HG02588 (cell line): ENCODE results near the gene RAP2B.
A peak's percentile ranks its signal among the peaks of the same experiment; 100 is the strongest.

Experiments used
- ATAC-seq: cut with Tn5 transposase; IDR thresholded peaks from one replicate; pipeline ENCODE4 v1.9.1; 2021; ENCODE audit warnings: mild to moderate bottlenecking, moderate library complexity; ENCODE audit not compliant: unreplicated experiment

The RAP2B gene

DNA sequence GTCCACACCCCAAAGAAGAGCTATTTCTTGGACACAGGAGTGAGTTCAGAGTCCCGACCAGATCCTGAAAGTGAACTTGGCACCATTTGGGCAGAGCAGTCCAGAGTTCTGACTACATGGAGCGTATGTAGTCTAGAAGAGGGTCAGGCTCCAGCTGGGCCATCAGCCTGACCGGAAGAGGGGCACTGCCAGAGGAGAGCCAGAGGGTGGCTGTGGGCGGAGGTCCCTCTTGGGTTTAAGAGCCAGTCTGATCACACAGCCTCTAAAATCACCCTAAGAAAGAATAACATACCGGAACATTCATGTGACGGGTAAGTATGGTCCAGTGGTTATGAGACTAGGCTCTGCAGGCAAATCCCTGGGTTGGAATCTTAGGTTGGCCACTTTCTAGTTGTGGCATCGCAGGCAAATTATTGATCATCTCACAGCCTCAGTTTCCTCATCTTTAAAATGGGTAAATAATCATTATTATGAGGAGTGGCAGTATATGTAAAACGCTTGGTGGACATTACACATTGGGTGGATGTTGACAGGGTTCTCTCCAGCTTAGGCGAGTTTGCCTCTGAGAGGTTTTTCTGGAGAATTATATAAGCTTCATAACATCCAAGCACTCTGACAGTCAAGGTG is 2.1 kb upstream of the RAP2B start:
- ATAC-seq = no peak

DNA sequence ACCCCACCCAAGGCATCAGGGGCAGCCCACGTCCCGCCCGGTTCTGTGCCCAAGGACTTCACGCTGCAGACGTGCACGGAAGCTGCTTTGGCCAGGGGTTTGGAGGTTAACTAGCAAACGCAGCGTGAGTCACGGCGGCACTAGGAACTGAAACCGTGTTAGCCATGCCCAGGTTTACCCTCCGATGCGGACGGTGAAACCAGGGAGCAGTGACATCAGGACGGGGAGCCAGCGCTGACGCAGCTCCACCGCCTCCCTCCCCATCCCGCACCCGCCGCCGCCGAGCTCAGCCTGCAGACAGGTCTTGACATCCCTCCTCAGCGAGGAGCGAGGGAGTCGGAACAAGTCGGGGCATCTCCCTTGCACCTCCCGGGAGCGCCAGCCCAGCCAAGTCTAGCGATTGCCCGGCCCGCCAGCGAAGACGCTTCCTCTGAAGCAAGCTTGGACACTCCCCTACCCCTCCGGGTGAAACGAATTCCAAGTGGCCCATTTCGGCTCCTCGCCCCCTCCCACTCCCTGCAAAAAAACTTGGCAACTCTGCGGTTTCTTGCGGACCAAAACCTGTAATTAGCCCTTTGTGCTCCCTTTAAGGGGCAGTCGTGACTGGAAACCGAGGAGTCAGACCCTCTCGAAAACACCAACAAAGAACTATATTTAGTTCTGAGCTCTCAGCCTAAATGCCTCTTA is 1.4 kb upstream of the RAP2B start:
- ATAC-seq = peak; percentile 33

DNA sequence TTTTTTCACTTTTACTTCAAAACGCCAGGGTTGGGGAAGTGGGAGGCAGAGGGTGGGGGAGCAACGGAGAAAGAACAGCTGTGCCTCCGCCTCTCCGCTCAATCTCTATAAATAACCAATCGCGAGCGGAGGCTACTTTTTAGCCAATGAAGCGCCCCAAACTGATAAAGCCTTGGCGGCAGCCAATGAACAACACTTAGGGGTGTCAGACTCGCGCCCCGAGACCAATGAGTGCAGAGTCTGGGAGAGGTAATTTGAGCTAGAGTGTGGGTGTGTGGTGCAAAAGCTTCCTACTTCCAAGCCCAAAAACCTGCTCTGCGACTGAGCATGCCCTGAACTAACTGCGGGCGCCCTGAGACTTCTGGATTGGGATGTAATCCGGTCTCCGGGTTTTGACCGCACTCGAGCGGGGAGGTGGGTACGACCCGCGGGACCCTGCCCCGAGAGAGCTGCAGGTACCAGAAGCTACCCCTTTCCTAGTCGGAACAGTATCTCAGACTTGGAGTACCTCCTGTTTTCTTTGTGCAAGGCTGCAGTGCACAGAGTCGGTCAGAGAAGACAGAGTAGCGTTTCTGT is 800 bp upstream of the RAP2B start:
- peak; percentile 78 for ATAC-seq

DNA sequence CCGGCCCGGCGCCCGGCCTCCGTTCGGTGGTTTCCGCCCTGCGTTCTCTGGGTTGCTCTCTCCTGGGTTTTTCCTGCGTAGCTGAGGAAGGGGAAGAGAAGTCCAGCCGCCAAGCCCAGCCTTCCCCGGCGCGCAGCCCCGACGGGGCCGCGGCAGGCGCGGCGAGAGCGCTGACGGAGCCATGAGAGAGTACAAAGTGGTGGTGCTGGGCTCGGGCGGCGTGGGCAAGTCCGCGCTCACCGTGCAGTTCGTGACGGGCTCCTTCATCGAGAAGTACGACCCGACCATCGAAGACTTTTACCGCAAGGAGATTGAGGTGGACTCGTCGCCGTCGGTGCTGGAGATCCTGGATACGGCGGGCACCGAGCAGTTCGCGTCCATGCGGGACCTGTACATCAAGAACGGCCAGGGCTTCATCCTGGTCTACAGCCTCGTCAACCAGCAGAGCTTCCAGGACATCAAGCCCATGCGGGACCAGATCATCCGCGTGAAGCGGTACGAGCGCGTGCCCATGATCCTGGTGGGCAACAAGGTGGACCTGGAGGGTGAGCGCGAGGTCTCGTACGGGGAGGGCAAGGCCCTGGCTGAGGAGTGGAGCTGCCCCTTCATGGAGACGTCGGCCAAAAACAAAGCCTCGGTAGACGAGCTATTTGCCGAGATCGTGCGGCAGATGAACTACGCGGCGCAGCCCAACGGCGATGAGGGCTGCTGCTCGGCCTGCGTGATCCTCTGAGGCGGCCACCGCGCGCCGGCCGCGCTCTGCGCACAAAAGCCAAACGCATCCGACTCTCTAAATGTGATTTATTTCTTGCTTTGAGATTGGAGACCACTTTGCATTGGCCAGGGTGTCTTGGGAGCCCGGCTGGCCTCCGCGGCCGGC is 727 bp downstream of the RAP2B start:
- peak; percentile 8 for ATAC-seq

DNA sequence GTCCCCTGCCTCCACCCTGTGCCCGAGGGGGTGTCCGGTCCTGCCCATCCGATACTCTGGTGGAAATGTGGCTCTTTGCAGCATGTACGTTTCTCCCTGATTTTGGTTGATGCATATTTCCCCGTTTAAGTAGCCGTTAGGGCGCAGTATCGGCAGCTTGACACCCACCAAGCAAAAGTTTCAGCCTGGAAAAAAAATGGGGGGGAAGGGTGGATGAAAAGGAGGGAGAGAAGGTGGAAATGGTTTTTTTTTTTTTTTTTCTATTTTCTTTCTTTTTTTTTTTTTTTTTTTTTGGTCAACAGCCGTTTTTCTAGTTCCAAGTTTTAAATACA is 1.3 kb downstream of the RAP2B start:
- ATAC-seq = no peak

DNA sequence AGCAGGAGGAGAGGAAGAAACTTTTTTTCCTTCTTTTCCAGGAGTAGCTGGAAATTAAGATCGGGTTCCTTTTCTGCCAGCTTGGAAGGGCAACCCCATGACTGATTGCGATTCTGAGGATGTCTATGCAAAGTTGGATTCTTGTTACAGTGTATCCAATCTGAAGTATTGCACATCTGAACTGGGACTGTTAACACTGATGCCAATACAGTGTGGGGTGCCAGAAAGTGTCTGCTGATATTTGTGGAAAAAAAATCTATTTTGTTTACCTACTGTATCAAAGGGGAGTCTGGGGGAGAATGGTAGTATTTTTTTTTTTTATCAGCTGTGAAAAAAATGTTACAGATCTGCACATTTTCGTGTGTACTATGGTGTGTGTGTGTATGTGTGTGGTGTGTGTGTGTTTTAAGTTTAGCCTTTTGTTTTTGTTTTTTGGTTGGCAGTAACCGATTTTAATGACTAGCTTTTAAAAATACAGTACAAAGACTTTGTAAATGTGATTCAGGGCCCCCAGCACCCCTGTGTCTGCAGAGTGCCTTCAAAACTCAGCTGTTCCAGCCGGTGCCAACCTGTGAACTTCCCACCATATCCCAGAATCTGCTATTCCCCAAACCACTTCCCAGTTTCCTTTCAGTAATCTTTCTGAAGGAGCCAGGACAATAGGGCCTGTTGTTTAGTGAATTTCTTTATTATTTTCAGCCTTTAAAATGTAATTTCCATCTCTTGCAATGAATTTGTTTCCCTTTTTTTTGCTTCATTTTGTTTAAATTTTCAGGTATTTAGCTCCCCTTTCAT is 1.9 kb downstream of the RAP2B start:
- no peak for ATAC-seq

DNA sequence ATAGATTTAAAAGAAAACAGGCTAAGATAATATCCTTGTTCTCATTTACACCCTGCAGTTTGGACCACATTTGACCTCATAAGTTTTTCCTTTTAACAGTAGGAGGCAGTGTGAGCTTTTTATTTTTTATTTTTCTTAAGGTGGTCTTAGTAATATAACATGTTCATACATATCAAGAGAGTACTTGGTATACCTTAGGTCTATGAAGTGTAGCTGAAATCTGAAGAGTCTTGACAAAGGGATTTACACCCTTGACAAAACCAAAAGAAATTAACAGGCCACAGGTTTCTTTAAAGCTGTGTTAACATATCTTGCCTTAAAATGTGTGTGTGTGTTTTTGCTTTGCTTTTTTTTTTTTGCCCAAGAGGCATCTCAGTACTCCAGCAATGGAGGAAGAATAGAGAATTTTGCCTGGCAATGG is 3.2 kb downstream of the RAP2B start:
- ATAC-seq = no peak

DNA sequence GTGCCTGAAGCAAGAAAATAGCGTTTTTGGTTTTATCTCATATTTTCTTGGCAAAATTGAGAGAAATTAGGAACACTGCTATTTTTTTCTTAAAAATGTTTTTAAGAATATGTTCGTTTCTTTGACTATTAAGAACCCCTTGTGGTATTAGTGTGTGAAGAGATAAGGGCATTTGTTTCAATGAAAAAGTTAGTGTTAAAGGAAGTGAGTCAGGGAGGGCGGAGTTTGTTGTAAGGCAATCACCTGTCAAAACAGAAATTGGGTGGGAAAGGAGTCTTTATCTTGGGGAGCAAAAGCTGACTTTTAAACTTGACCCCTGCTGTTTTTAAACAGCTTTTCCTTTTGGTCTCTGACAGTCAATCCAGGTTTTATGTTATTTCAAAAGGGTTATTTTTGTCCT is 4.2 kb downstream of the RAP2B start:
- ATAC-seq = no peak

DNA sequence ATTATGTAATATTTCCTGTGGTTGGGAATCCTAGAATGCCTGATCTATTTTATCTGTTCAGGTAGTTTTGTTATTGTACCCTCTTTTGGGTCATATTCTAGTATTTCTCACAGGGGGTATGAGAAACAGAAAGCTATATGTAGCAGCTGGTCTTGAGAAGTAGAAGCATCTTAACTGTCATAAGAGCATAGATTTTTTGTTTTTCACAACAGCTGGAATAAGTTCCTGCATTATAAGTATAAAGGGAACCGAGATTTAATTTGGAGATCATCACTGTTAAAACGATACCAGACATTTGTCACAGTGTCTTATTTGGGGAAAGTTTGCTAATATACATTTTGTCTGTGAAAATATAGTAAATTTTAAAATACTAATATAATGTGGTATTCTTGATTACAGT is 4.8 kb downstream of the RAP2B start:
- no peak for ATAC-seq

DNA sequence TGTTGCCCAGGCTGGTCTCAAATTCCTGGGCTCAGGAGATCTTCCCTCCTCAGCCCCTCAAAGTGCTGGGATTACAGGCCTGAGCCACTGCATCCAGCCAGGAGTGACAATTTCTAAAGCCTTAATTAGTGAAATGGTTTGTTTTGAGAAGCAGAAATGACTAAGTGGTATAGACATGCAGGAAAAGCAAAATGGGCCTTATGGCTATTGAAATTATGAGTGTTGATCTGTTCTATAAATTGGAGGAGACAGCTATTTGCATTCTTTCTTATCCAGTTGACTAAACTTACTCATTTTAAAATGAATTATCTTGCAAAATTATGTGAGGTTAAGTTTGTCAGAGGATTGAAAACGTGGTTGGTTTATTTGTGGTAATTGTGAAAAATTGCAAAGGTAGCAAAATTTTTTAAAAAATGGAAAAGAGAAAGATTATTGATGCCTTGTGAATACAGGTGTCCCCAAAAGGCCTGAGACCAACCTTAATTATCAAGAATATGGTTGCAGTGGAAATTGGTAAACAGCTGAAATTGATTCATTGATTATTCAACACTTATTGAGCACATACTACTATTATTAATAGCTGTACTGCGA is 7.9 kb downstream of the RAP2B start:
- no peak for ATAC-seq

DNA sequence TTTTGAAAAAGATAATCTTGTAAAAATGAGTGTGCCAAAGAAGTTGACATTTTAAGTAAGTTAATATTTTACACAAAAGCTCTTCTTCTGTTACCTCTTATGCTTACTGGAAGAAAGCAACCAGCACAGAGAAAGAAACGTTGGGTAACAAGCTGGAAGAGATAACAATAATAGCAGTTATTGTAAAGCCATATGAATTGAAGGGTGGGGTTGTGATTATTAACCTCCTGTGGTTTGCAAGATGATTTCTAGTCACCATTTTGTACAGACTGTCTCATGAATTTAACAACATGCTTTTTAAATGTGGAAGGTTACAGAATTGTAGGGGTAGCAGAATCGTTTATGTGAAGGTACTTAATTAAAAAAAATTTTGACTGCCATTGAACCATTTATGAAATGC is 9.2 kb downstream of the RAP2B start:
- no peak for ATAC-seq

DNA sequence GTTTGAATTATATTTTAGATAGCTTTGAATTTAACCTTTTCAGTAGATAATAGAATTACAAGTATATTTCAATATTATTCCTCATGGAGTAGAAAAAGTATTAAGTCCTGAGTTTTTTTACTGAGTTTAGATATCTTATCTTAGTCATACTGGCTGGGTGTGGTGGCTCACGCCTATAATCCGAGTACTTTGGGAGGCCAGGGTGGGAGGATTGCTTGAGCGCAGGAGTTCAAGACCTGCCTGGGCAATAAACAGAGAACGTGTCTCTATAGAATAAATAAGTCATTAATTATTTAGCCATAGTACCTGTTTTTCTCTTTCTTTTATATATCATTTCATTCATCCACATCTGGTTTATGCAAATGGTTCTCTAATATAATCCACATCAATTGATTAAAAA is 9.9 kb downstream of the RAP2B start:
- no peak for ATAC-seq

DNA sequence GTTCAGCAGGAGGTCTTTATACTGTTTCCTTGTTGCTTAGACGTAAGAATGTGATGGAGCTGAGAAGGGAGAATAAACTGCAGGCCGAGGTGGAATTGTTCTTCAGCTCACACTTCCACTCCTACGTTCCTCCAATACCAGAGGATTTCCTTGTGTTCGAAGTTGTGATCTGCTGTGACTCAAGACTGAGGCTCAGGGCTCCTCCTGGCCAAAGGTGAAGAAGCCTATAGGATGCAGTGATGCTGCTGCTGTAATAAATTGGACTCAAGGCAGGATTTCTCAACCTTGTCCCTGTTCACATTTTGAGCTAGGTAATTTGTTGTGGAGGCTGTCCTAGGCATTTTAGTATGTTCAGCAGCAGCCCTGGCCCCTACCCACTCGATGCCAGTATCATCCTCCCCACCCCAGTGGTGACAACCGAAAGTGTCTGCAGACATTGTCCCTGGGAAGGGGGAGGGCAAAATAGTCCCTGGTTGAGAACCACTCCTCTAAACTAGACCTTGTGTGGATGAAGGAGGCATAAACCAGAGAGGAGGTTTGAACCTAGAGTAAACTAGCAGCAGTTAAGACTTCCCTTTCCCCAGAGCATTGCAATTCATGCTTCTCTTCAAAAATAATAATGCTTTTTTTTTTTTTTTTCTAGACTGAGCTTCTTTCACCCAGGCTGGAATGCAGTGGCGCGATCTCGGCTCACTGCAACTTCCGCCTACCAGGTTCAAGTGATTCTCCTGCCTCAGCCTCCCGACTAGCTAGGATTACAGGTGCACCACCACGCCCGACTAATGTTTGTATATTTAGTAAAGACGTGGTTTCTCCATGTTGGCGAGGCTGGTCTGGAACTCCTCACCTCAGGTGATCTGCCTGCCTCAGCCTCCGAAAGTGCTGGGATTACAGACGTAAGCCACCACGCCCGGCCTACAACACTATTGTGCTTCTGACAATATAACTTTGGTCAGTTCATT is 11.1 kb downstream of the RAP2B start:
- ATAC-seq = no peak

DNA sequence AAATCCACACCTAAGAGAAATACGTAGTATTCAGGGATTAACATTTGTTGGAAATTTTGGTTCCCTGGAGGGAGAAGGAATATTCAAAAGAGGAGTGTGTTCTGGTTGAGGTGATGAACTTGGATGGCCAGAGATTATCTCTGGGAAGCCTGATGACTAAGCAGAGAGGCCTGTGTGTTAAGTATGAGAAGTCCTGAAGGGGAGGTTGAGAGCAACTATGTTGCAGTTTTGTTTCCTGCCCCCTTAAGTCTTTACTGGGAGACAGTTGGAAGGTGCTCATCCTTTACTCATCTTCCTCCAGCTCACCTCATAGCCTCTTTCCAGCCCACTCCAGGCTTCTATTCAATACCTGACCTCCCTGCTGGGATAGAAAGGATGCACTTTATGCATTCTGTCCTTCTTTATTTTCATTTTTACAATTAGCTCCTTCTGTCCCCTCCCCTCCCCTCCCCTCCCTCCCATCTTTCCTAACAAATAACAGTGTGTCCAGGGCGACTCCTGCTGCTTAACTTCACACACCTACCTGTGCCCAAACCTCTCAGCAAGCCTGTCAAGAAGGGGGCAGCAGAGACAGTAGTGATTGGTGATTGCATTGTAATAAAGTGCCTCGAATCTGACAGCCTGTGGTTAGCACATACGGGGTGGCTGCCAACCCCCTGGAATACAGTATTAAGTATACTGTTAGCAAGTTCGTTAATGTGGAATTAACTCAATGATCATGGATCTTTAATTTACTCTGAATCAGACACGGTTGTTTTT is 11.9 kb downstream of the RAP2B start:
- ATAC-seq = no peak

DNA sequence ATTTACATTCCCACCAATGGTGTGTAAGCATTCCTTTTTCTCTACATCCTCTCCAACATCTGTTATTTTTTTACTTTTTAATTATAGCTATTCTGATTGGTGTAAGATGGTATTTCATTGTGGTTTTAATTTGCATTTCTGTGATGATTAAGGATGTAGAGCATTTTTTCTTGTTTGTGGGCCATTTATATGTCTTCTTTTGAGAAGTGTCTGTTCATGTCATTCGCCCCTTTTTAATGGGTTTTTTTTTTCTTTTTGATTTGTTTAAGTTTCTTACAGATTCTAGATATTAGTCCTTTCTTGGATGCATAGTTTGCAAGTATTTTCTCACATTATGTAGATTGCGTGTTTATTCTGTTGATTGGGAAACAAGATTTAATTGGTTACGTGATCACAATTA is 14.2 kb downstream of the RAP2B start:
- no peak for ATAC-seq

DNA sequence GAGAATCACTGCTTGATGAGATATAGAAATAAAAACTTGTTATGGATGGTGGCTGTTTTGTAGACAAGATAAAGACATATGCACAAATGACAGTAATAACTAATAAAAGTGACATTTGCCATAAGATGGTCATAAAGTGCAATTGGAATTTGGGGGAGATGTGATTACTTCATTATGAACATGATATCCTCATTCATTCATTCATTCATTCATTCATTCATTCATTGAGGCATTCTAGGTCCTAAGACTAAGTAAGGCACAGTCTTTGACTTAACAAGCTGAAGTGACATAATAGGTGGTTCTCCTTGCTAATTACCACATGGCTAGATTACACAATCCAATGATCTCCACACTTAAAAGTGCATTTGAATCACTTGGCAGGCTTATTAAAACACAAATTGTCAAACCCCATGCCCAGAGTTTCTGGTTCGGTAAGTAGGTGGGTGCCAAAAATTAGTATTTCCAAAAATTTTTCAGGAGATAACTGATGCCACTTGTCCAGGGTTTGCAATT is 18.9 kb downstream of the RAP2B start:
- no peak for ATAC-seq

DNA sequence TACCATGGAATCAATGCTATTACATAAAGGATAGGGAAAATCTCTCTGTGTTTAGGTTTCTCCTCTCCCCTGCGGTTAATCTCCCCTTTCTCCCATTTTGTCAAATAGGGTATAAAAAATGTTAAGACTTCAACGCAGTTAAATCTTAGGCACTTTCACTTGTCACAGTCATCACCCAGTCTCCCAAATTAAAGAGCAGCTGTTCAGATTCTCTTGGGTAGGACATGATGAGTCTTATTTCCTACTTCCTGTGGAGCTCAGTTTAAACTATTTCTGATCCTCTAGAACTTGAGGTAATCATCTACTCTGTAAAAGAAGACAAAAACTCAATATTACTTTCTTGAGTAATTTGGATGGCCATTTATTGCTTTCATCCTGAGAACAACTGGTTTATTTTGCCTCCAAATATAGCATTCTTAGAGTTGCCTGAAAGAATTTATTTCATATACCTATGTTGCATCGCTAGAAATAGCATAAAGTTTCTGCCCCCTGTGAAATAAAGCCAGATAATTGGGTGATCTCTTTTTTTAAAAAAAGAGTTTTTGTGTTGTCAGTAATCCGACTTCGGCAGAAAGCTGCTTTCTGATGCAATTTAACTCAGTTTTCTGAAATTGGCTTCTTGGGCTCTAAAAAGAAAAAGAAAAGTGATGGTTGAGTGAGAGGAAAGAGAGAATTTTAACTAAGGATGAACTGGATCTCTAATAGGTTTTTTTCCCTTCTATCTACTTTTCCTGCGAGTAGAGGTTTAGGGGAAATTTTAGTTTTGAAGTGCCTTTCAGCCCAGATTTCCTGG is 20.7 kb downstream of the RAP2B start:
- ATAC-seq = no peak

DNA sequence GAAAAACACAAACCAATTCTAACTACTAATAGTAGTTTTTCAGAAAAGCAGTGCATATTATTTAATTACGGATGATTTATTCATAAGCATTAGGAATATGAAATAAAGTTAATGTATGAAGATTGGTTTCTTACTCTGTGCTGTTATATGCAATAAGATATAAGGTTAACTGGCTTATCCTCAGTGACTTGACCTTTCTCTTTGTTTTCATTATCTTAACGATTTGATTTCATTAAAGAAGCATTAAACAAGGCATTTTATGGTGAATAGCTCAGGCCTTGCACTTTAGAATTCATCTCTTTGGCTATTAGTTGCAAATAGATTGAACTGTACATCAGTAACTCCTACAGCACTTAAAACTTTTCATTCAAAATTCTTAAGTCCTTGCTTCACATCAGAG is 28.9 kb downstream of the RAP2B start:
- no peak for ATAC-seq
